Fibroblast of lung (primary cell): Measurements from ENCODE around the gene SNX6.

Experiments
- CTCF ChIP-seq, 2 donors: IDR thresholded peaks in 1 of 2; conservative IDR thresholded peaks in 1 of 2; 1 replicate in 1 of 2; 2 replicates in 1 of 2; pipeline ENCODE4 v1.5.1; 2011 to 2012; ENCODE audit warnings: low read length in 2 of 2, control low read depth in 1 of 2, inconsistent platforms in 1 of 2, low read depth in 1 of 2, mild to moderate bottlenecking in 1 of 2
- EZH2 ChIP-seq: IDR thresholded peaks from 2 replicates; pipeline ENCODE4 v1.5.1; 2012; ENCODE audit warnings: low read length, control low read depth, mild to moderate bottlenecking; ENCODE audit errors: missing control alignments

GRCh38 chr14:34616360-34616759 is 13.6 kb downstream of the SNX6 start:
- no peak for TF ChIP-seq CTCF (conservative IDR thresholded peaks at IDR 0.05 in 1 of 2, IDR thresholded peaks at IDR 0.05 in 1 of 2; ENCODE audit: low read depth in 1 of 2, low read length in 2 of 2)
- TF ChIP-seq EZH2: no peak
